Glutamatergic neuron (in vitro differentiated cells): ENCODE results near the gene SPOCK1. TPM values are rescaled to one million over a fixed set of nuclear protein-coding genes. Genes with fewer than 3 reads are reported as not detected.

ENCODE experiments used
- DNase-seq: peaks from one replicate; pipeline ENCODE4 v3.0.0; 2022
- H3K27ac Mint-ChIP-seq: one replicate; pipeline ENCODE4 v1.8.0; 2020; ENCODE audit warnings: mild to moderate bottlenecking, mixed read lengths, inconsistent platforms; ENCODE audit not compliant: unreplicated experiment
- H3K27me3 Mint-ChIP-seq: one replicate; pipeline ENCODE4 v1.8.0; 2020; ENCODE audit warnings: mild to moderate bottlenecking, moderate library complexity, mixed read lengths, inconsistent platforms; ENCODE audit not compliant: unreplicated experiment
- H3K36me3 Mint-ChIP-seq: one replicate; pipeline ENCODE4 v1.8.0; 2020; ENCODE audit warnings: mild to moderate bottlenecking, mixed read lengths, inconsistent platforms; ENCODE audit not compliant: unreplicated experiment
- H3K4me1 Mint-ChIP-seq: one replicate; pipeline ENCODE4 v1.8.0; 2020; ENCODE audit warnings: mild to moderate bottlenecking, low read depth, mixed read lengths, inconsistent platforms; ENCODE audit not compliant: unreplicated experiment
- H3K4me3 Mint-ChIP-seq: one replicate; pipeline ENCODE4 v1.8.0; 2020; ENCODE audit warnings: mild to moderate bottlenecking, mixed read lengths, inconsistent platforms; ENCODE audit not compliant: unreplicated experiment
- H3K9me3 Mint-ChIP-seq: one replicate; pipeline ENCODE4 v1.8.0; 2020; ENCODE audit warnings: mild to moderate bottlenecking, moderate library complexity, mixed read lengths, inconsistent platforms; ENCODE audit not compliant: unreplicated experiment
- total RNA-seq: library from RNA; stranded (reverse); fragmentation: NEBNext Ultra II Directional; extraction: Animal tissue kit (Norgen Biotek cat#: 25700); gene quantifications from one replicate; pipeline ENCODE4 v1.2.1, GENCODE V29; 2021; ENCODE audit not compliant: unreplicated experiment
- TF ChIP-seq, protein P1 (sequence below): fragments of 200-600 bp; sonication (generic); IDR thresholded peaks from one replicate; pipeline ENCODE4 v1.5.0; 2021; ENCODE audit not compliant: partially characterized antibody, unreplicated experiment

Gene SPOCK1
- total RNA-seq, 1 donor from 2014 or later = 25.4 TPM

DNA sequence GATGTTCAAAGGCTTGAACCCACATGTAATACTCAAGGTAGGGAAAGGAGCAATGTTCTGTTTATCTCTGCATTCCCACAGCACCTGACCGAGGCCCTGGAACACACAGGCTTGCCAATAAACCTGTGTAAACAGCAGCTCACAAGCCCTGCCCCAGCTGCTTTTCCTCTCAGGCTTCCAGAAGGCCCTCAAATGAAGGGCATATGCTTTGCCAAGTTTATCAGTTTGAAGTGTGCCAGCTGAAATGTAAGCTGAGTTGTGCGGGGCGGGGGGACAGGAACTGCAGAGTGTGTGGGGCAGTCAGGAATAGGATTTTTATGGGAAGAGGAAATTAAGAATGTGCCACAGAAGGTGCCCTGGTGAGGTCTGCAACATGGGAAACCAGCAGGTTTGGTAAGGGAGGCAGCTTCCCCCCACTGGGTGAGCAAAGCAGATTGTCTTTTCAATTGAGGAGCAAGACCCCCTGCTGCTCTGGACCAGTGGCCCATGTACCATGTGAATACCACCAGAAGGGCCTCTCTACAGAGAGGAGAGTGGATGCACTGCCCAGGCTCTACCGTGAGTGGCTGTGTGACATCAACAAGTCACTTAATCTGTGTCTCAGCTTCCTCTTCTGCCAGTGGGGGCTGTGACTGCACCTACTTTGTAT is 194.8 kb downstream of the SPOCK1 start:
- Mint-ChIP-seq H3K4me1 (no peaks in the 10 kb centered on the region), H3K4me3 (no peak overlapping the region), H3K36me3 (no peaks in the 10 kb centered on the region)

DNA sequence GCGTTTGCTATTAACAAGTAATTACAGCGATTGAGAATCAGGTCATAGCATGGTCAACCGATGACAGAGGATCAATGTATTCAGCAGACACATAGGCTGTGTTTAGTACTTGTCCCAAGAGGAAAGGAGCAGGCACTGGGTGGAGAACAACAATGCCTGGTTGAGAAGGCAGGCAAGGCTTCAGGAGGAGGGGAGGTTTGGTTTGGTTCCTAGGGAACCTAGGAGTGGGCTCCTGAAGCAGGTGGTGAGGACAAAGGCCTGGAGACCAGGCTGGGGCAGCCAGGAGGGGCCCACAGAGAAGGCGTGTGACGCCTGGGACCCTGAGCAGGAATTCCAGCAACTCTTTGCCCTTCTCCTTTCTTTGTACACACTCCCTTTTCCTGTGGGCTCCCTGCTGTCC is 195.6 kb downstream of the SPOCK1 start:
- Mint-ChIP-seq H3K27ac (no peak overlapping the region), H3K4me1 (no peaks in the 10 kb centered on the region), H3K36me3 (no peaks in the 10 kb centered on the region), H3K9me3 (no peaks in the 10 kb centered on the region), H3K27me3 (peaks cover 3% of the 10 kb centered on the region), H3K4me3 (no peak overlapping the region)
- TF ChIP-seq, protein P1, sequence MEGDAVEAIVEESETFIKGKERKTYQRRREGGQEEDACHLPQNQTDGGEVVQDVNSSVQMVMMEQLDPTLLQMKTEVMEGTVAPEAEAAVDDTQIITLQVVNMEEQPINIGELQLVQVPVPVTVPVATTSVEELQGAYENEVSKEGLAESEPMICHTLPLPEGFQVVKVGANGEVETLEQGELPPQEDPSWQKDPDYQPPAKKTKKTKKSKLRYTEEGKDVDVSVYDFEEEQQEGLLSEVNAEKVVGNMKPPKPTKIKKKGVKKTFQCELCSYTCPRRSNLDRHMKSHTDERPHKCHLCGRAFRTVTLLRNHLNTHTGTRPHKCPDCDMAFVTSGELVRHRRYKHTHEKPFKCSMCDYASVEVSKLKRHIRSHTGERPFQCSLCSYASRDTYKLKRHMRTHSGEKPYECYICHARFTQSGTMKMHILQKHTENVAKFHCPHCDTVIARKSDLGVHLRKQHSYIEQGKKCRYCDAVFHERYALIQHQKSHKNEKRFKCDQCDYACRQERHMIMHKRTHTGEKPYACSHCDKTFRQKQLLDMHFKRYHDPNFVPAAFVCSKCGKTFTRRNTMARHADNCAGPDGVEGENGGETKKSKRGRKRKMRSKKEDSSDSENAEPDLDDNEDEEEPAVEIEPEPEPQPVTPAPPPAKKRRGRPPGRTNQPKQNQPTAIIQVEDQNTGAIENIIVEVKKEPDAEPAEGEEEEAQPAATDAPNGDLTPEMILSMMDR = no peak
- no peak for DNase-seq

More for the DNA sequence above, 194.8 kb downstream of the SPOCK1 start:
- Mint-ChIP-seq H3K27ac (no peak overlapping the region), H3K9me3 (no peaks in the 10 kb centered on the region), H3K27me3 (peaks cover 3% of the 10 kb centered on the region)
- TF ChIP-seq, protein P1 = no peak
- no peak for DNase-seq

DNA sequence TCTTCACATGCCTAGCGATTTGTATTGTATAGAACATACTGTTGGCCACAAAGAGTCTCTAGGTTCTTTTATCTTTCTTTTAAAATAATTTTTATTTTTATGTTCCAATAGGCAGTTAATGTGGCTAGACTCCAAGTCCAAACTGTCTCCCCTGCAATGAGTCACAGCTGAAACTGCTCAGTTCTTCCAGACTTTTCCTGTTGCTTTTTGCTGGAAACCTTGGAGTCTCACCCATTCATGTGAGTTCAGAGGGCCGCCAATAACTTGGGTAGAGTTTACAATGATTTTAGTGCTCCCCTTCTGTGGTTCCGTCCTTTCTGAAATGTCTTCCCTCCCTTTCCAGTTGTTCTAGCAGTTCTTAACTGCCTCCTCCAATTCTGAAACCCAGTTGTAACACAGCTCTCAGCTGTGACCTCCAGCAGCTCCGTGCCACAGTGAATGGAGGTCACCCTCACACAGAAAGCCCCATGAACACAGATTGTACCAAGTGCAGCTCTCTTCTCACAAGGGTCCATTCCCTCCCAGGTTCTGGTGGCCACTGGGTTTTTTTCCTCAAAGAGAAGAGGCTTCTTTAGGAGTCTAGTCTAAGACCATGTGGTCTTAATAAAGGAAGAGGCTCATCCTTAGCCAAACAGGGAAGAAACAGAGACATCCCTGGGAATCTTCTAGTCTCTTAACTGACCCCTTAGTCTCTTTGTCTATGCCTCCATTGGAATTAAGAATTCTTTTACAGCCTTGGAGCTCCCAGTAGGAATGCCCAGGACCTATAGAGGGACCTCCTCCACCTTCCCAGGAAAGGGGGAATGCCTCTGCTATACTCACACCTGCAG is 198.5 kb downstream of the SPOCK1 start:
- Mint-ChIP-seq H3K27ac (no peak overlapping the region), H3K36me3 (no peaks in the 10 kb centered on the region), H3K4me3 (no peak overlapping the region), H3K4me1 (no peaks in the 10 kb centered on the region), H3K9me3 (no peaks in the 10 kb centered on the region), H3K27me3 (no peaks in the 10 kb centered on the region)
- no peak for DNase-seq
- TF ChIP-seq, protein P1 = no peak

DNA sequence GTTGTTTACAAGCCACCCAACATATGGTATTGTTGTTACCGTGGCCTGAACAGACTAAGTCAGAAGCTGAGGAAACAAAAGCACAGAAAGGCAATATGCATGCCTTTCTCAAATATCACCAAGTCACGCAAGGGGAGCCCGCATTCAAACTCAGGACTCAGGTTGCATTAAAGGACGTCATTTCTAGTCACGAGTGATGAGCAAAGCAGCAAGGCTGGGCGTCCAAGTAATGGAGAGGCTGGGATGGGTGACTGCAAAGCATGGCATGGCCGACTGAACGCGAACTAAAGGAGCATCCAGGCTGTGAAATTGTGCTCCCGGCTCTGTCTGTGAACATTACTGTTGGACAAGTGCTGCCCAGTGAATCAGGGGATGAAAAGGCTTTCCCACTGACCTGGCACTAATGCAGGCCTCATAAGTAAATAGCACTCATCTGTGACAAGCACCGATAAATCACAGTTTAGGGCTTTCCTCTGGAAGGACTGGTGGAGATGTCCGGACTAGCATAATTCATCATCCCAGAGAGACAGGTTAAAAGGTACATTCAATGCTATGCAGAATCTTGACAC is 202.8 kb downstream of the SPOCK1 start:
- DNase-seq = no peak
- no peaks in the 10 kb centered on the region for H3K27me3 Mint-ChIP-seq
- TF ChIP-seq, protein P1 = no peak
- H3K4me3 Mint-ChIP-seq = no peak overlapping the region
- no peaks in the 10 kb centered on the region for H3K36me3 Mint-ChIP-seq
- peaks cover 1% of the 10 kb centered on the region for H3K9me3 Mint-ChIP-seq
- no peak overlapping the region for H3K27ac Mint-ChIP-seq
- H3K4me1 Mint-ChIP-seq = no peaks in the 10 kb centered on the region
